Endothelial cell of umbilical vein (primary cell): ENCODE results near the gene NAP1L1. TPM values are rescaled to one million over a fixed set of nuclear protein-coding genes. Genes with fewer than 3 reads are reported as not detected.

Experiments
- BruUV-seq: library from RNA; stranded (reverse); fragments of 400-500 nt; replicated peaks from 2 replicates; lab custom pipeline; 2021; lab: Mats Ljungman, UMichigan
- CTCF ChIA-PET: fragments of 300-600, 350-600 bp; sonication (Branson Sonifier 250); formaldehyde crosslinking; loops from one replicate; lab custom pipeline; 2021; ENCODE audit warnings: antibody characterized with exemption, inconsistent platforms; lab: Charles Lee
- POLR2A ChIA-PET: fragments of 300-600, 350-600 bp; sonication (Branson Sonifier 250); formaldehyde crosslinking; loops from one replicate; lab custom pipeline; 2021; ENCODE audit warnings: antibody characterized with exemption, inconsistent platforms; lab: Charles Lee
- DNase-seq: peaks from one replicate; pipeline ENCODE4 v3.0.0-alpha.2; 2011; ENCODE audit warnings: low read depth, low spot score
- FAIRE-seq: peaks from 2 replicates; lab custom pipeline; 2011; peaks lifted over from hg19 to GRCh38; lab: Jason Lieb, UNC
- H2AFZ ChIP-seq: 2 replicates; pipeline ENCODE4 v1.6.0; 2012; ENCODE audit warnings: low read depth, low read length, control low read depth, inconsistent platforms
- H3K27ac ChIP-seq: 2 replicates; pipeline ENCODE4 v1.5.1; 2011; ENCODE audit warnings: low read depth, mild to moderate bottlenecking, control low read depth, low read length, moderate library complexity; ENCODE audit not compliant: insufficient read depth
- H3K27me3 ChIP-seq, 2 experiments: 2 replicates each; pipeline versions ENCODE4 v1.6.0 to v1.6.1; 2011; ENCODE audit warnings: low read length in 2 of 2, mixed read lengths in 1 of 2; ENCODE audit not compliant: control insufficient read depth in 2 of 2, insufficient read depth in 2 of 2
- H3K36me3 ChIP-seq, 2 experiments: 2 replicates in 1 of 2; 3 replicates in 1 of 2; pipeline ENCODE4 v1.5.1; 2011; ENCODE audit warnings: low read length in 2 of 2, mild to moderate bottlenecking in 1 of 2, moderate library complexity in 1 of 2; ENCODE audit not compliant: control insufficient read depth in 2 of 2, insufficient read depth in 2 of 2; ENCODE audit errors: extremely low read depth in 1 of 2
- H3K4me1 ChIP-seq: 3 replicates; pipeline ENCODE4 v1.5.1; 2011; ENCODE audit warnings: mild to moderate bottlenecking, low read length; ENCODE audit not compliant: control insufficient read depth, insufficient read depth; ENCODE audit errors: extremely low read depth
- H3K4me2 ChIP-seq: 2 replicates; pipeline ENCODE4 v1.6.1; 2011; ENCODE audit warnings: low read length, control low read depth, mixed read lengths; ENCODE audit not compliant: insufficient read depth
- H3K4me3 ChIP-seq, 3 experiments: fragments of 200-600 bp in 1 of 3; sonication (generic), shearing (Covaris generic) in 1 of 3; replicated peaks in 1 of 3; 2 replicates each; pipeline ENCODE4 v1.5.1; 2011 to 2016; ENCODE audit warnings: control low read depth in 3 of 3, low read length in 3 of 3, mild to moderate bottlenecking in 2 of 3, inconsistent platforms in 1 of 3, low read depth in 1 of 3, moderate library complexity in 1 of 3; ENCODE audit not compliant: insufficient read depth in 1 of 3
- H3K79me2 ChIP-seq: 2 replicates; pipeline ENCODE4 v1.6.0; 2012; ENCODE audit warnings: low read length, inconsistent platforms; ENCODE audit not compliant: control insufficient read depth, insufficient read depth
- H3K9ac ChIP-seq: replicated peaks from 2 replicates; pipeline ENCODE3; 2011; ENCODE audit warnings: low read length, control low read depth; ENCODE audit not compliant: insufficient read depth; ENCODE audit errors: extremely low read depth
- H3K9me1 ChIP-seq: replicated peaks from 3 replicates; pipeline ENCODE4 v1.6.0; 2011; ENCODE audit warnings: mild to moderate bottlenecking, low read length; ENCODE audit not compliant: control insufficient read depth, insufficient read depth; ENCODE audit errors: extremely low read depth
- H3K9me3 ChIP-seq: replicated peaks from 2 replicates; pipeline ENCODE4 v1.5.1; 2012; ENCODE audit warnings: low read length, inconsistent platforms; ENCODE audit not compliant: control insufficient read depth, insufficient read depth
- H4K20me1 ChIP-seq: replicated peaks from 2 replicates; pipeline ENCODE3; 2011; ENCODE audit warnings: mild to moderate bottlenecking, low read length; ENCODE audit not compliant: control insufficient read depth, insufficient read depth; ENCODE audit errors: extremely low read depth
- CTCF ChIP-seq, 2 donors: IDR thresholded peaks; 1 replicate in 1 of 2; 2 replicates in 1 of 2; pipeline ENCODE4 v1.5.1; 2011; ENCODE audit warnings: low read length in 2 of 2, mild to moderate bottlenecking in 2 of 2, moderate library complexity in 2 of 2, control low read depth in 1 of 2, inconsistent platforms in 1 of 2, low read depth in 1 of 2; ENCODE audit not compliant: insufficient read depth in 1 of 2; ENCODE audit errors: extremely low read depth in 1 of 2
- EZH2 ChIP-seq: IDR thresholded peaks from 2 replicates; pipeline ENCODE4 v1.6.1; 2012; ENCODE audit warnings: borderline replicate concordance, low read depth, mild to moderate bottlenecking, moderate library complexity, low read length, inconsistent platforms; ENCODE audit not compliant: severe bottlenecking
- GATA2 ChIP-seq: IDR thresholded peaks from 2 replicates; pipeline ENCODE4 v1.7.0; 2011; ENCODE audit warnings: low read depth, mild to moderate bottlenecking, moderate library complexity, mixed read lengths, low read length; ENCODE audit not compliant: insufficient read length, insufficient read depth
- MYC ChIP-seq: IDR thresholded peaks from one replicate; pipeline ENCODE4 v1.6.1; 2011; ENCODE audit warnings: mild to moderate bottlenecking, low read depth, low read length
- dilution Hi-C: fragments of 300-500 bp; cut with MboI; formaldehyde crosslinking; loops from one replicate; pipeline ENCODE4 v1.15.0; 2019; ENCODE audit warnings: low sequenced_read_pairs; ENCODE audit not compliant: extremely low pct_ligation_motif_present
- intact Hi-C: fragments of 100-400 bp; cut with micrococcal nuclease; formaldehyde crosslinking; loops from one replicate; pipeline ENCODE4 v1.10.0; 2022
- polyA plus RNA-seq, 4 experiments: library from polyadenylated mRNA; depleted of rRNA in 3 of 4; stranded (reverse) in 3 of 4; unstranded in 1 of 4; fragments of >200 nt; gene quantifications; 2 replicates each; pipeline versions ENCODE4 v1.2.1 to v1.2.3, GENCODE V29; 2011 to 2012; ENCODE audit warnings: missing spikeins in 1 of 4
- total RNA-seq: library from RNA; stranded (reverse); gene quantifications from 2 replicates; pipeline ENCODE4 v1.2.3, GENCODE V29; 2021

Gene NAP1L1
- total and polyA plus RNA-seq, 2 donors (not counting 3 experiments of a cell fraction or from before 2014, with no cell fraction given) = 127 to 649 TPM

GRCh38 chr12:76031081-76031413 lies 53.4 kb downstream of the NAP1L1 start:
- intact Hi-C loops = loop anchor here (1.0 to 10.0 kb wide), 15 partner anchors 34 to 520 kb away; partner anchors contain the start of gene KRR1
- Histone ChIP-seq H4K20me1 (no peaks in the 10 kb centered on the region), H3K9me1 (no peaks in the 10 kb centered on the region), H3K79me2 (peaks cover 37% of the 10 kb centered on the region), H2AFZ (no peak overlapping the region), H3K4me1 (peaks cover 31% of the 10 kb centered on the region), H3K9me3 (no peaks in the 10 kb centered on the region), H3K27me3 (no peaks in the 10 kb centered on the region), H3K36me3 (peaks cover 0 to 8% of the 10 kb centered on the region in 2 experiments), H3K27ac (peak overlapping the region; percentile 87), H3K4me3 (peak overlapping the region; percentile 77 to 99 (median 82)), H3K4me2 (no peak overlapping the region), H3K9ac (peak overlapping the region; percentile 99)
- dilution Hi-C loops = loop anchor here (25.0 kb wide), 1 partner anchor 519 kb away; the partner anchor contains the start of gene KRR1
- BruUV-seq = no TSS peak
- DNase-seq = no peak
- no peak for FAIRE-seq
- ChIA-PET CTCF (interaction anchor here (0.9 to 6.6 kb wide), 30 partner anchors 10 to 546 kb away, joined by 3 to 95 read pairs (median 5); partner anchors contain the start of gene BBS10), POLR2A (interaction anchor here (0.6 to 3.3 kb wide), 30 partner anchors 33 to 520 kb away, joined by 3 to 20 read pairs (median 4); partner anchors contain the start of gene KRR1)
- TF ChIP-seq MYC (no peak), CTCF (IDR thresholded peaks at IDR 0.05; ENCODE audit: extremely low read depth in 1 of 2, insufficient read depth in 1 of 2, low read depth in 1 of 2, low read length in 2 of 2) (no peak), GATA2 (no peak), EZH2 (no peak)
